Stimulated activated CD8-positive, alpha-beta memory T cell treated with anti-CD3 and anti-CD28 coated beads, Interleukin-2, amount 100 ng/mL, for 1 hour (primary cell): Measurements from ENCODE around the gene SLC27A2.
"Not testable (repeated sequence)": the region's sequence is repeated elsewhere in the genome, so short reads cannot be mapped to it uniquely, and the experiment has no call there.

Source experiments
- DNase-seq, 2 donors: peaks; one replicate each; pipeline ENCODE4 v3.0.0-alpha.2; 2020; ENCODE audit warnings: low read depth in 2 of 2

The SLC27A2 gene

GRCh38 chr15:50163719-50164410 lies 18.1 kb upstream of the SLC27A2 start:
- no peak for DNase-seq

- DNase-seq: no peak
These were observed 17.5 kb upstream of the SLC27A2 start for GRCh38 chr15:50164458-50164857.

- no peak for DNase-seq
These were observed 15.8 kb upstream of the SLC27A2 start for GRCh38 chr15:50166216-50166615.

GRCh38 chr15:50167110-50167509 lies 14.9 kb upstream of the SLC27A2 start:
- no peak for DNase-seq

- DNase-seq: no peak
These were observed 13.6 kb upstream of the SLC27A2 start for GRCh38 chr15:50168379-50168778.

GRCh38 chr15:50168783-50169411 lies 13.1 kb upstream of the SLC27A2 start:
- DNase-seq: no peak

GRCh38 chr15:50172360-50172895 lies 9.6 kb upstream of the SLC27A2 start:
- DNase-seq: not testable (repeated sequence)

GRCh38 chr15:50176869-50177268 lies 5.1 kb upstream of the SLC27A2 start:
- no peak for DNase-seq

GRCh38 chr15:50180091-50180490 lies 1.9 kb upstream of the SLC27A2 start:
- DNase-seq: no peak

GRCh38 chr15:50180582-50180981 lies 1.4 kb upstream of the SLC27A2 start:
- DNase-seq: no peak

GRCh38 chr15:50181201-50181968 lies 611 bp upstream of the SLC27A2 start:
- DNase-seq: no peak

- no peak for DNase-seq
These were observed 420 bp downstream of the SLC27A2 start for GRCh38 chr15:50182219-50183013.

GRCh38 chr15:50183112-50183794 lies 1.3 kb downstream of the SLC27A2 start:
- DNase-seq: no peak

GRCh38 chr15:50184863-50185504 lies 3.0 kb downstream of the SLC27A2 start:
- no peak for DNase-seq

- no peak for DNase-seq
These were observed 4.1 kb downstream of the SLC27A2 start for GRCh38 chr15:50186090-50186489.

- DNase-seq: no peak
These were observed 4.8 kb downstream of the SLC27A2 start for GRCh38 chr15:50186752-50187151.

GRCh38 chr15:50187525-50187924 lies 5.5 kb downstream of the SLC27A2 start:
- no peak for DNase-seq

GRCh38 chr15:50187997-50188396 lies 6.0 kb downstream of the SLC27A2 start:
- DNase-seq: no peak

- DNase-seq: not testable (repeated sequence)
These were observed 6.8 kb downstream of the SLC27A2 start for GRCh38 chr15:50188793-50189192.

GRCh38 chr15:50189633-50190032 lies 7.6 kb downstream of the SLC27A2 start:
- DNase-seq: no peak

GRCh38 chr15:50190166-50190570 lies 8.2 kb downstream of the SLC27A2 start:
- no peak for DNase-seq
